Skeletal muscle tissue (tissue), 4 donors: Measurements from ENCODE around the gene CDK13. TPM values are rescaled to one million over a fixed set of nuclear protein-coding genes. Genes with fewer than 3 reads are reported as not detected.

Experiments
- H3K27ac ChIP-seq: one replicate; pipeline ENCODE4 v1.7.0; 2013; ENCODE audit warnings: mild to moderate bottlenecking, low read depth, low read length, inconsistent platforms
- H3K27me3 ChIP-seq, 3 donors: one replicate each; pipeline ENCODE4 v1.7.0; 2013; ENCODE audit warnings: low read length in 3 of 3; ENCODE audit not compliant: control insufficient read depth in 3 of 3, insufficient read depth in 3 of 3
- H3K36me3 ChIP-seq, 3 donors: one replicate each; pipeline ENCODE4 v1.7.0; 2013; ENCODE audit warnings: low read length in 3 of 3; ENCODE audit not compliant: control insufficient read depth in 3 of 3, insufficient read depth in 3 of 3
- H3K4me1 ChIP-seq, 3 donors: one replicate each; pipeline ENCODE4 v1.7.0; 2013; ENCODE audit warnings: low read length in 3 of 3, mild to moderate bottlenecking in 3 of 3; ENCODE audit not compliant: control insufficient read depth in 3 of 3, insufficient read depth in 3 of 3
- H3K4me3 ChIP-seq, 3 donors: one replicate each; pipeline ENCODE4 v1.7.0; 2013; ENCODE audit warnings: low read length in 3 of 3
- H3K9ac ChIP-seq, 3 donors: one replicate each; pipeline ENCODE4 v1.7.0; 2013; ENCODE audit warnings: low read length in 3 of 3, mild to moderate bottlenecking in 3 of 3, moderate library complexity in 2 of 3, low read depth in 1 of 3
- H3K9me3 ChIP-seq, 3 donors: one replicate each; pipeline ENCODE4 v1.7.0; 2013; ENCODE audit warnings: low read length in 3 of 3; ENCODE audit not compliant: control insufficient read depth in 3 of 3
- total RNA-seq: library from RNA; depleted of rRNA; stranded (reverse); fragments of >200 nt; gene quantifications from one replicate; pipeline ENCODE4 v1.2.3, GENCODE V29; 2014
- donor health status: Osteomylitis.

Gene CDK13
- total RNA-seq, 1 donor from 2014 or later: 81.9 TPM

DNA sequence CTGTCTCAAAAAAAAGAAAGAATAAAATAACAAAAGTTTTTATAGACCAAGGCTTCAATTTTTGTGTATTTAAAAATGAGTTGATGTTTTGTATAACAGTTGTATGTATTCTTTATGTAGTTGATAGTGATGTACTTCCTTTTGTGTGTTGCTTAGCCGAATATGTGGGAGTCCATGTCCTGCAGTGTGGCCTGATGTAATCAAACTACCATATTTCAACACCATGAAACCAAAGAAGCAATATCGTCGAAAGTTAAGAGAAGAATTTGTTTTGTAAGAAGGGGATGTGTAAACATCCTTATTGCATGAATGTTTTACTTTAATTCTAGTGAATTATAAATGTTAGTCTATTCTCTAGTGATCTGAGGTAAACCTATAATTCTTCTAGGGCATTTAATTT lies 127.8 kb downstream of the CDK13 start:
- Histone ChIP-seq H3K4me3 (no peak overlapping the region), H3K27me3 (no peaks in the 10 kb centered on the region), H3K27ac (no peak overlapping the region), H3K9me3 (no peaks in the 10 kb centered on the region), H3K36me3 (peaks cover 0 to 2% (median 0%) of the 10 kb centered on the region in 3 donors), H3K9ac (no peak overlapping the region), H3K4me1 (no peaks in the 10 kb centered on the region)

DNA sequence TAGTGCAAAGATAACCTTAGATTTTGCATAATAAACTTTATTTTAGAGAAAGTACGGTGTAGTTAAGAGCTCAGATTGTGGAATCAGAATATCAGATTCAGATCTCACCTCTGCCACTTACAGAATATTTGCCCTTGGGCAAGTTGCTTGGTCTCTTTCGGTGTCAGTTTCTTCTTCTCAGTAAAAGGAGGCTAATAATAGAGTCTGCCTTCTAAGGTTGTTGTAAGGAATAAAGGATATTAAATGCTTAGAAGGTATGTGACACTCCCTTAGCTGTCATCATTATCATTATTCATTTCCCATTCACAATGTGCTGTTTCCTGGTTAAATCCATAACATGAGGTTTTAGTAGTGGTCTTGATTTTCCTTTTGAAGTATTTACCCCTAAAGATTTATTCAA lies 142.1 kb downstream of the CDK13 start:
- Histone ChIP-seq H3K9me3 (no peaks in the 10 kb centered on the region), H3K4me3 (no peak overlapping the region), H3K27ac (no peak overlapping the region), H3K36me3 (peaks cover 14 to 29% (median 28%) of the 10 kb centered on the region in 3 donors), H3K4me1 (peaks cover 0 to 5% (median 0%) of the 10 kb centered on the region in 3 donors), H3K27me3 (no peaks in the 10 kb centered on the region), H3K9ac (peak overlapping the region in 1 of 3 donors; percentile 53)

GRCh38 chr7:40093631-40094350 lies 143.7 kb downstream of the CDK13 start:
- no peaks in the 10 kb centered on the region for H3K27me3 ChIP-seq
- peaks cover 0 to 5% (median 5%) of the 10 kb centered on the region in 3 donors for H3K4me1 ChIP-seq
- peaks cover 14 to 20% (median 19%) of the 10 kb centered on the region in 3 donors for H3K36me3 ChIP-seq
- H3K27ac ChIP-seq: no peak overlapping the region
- no peak overlapping the region for H3K9ac ChIP-seq
- H3K4me3 ChIP-seq: no peak overlapping the region
- H3K9me3 ChIP-seq: no peaks in the 10 kb centered on the region

DNA sequence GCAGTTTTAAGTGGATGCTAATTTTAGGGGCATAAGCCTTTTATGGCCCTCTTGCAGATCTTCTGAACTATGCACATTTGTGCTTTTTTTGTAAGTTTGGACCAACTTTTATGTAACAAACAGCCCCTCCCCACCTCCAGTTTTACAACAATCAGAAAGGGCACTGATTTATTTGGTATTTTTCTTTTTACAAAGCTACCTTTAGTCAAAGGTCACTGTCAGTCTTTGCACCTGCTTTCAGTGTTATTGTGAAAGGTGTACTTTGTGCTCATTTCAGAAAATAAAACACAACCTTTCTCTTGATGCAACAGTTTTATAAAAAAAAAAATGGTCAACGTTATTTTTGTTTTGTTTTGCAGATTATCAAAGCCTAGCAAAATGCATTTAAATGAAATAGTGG lies 145.2 kb downstream of the CDK13 start:
- no peak overlapping the region for H3K9ac ChIP-seq
- H3K9me3 ChIP-seq: no peaks in the 10 kb centered on the region
- H3K36me3 ChIP-seq: peaks cover 14 to 17% (median 17%) of the 10 kb centered on the region in 3 donors
- no peak overlapping the region for H3K27ac ChIP-seq
- H3K27me3 ChIP-seq: no peaks in the 10 kb centered on the region
- no peak overlapping the region for H3K4me3 ChIP-seq
- H3K4me1 ChIP-seq: peaks cover 0 to 5% (median 5%) of the 10 kb centered on the region in 3 donors

DNA sequence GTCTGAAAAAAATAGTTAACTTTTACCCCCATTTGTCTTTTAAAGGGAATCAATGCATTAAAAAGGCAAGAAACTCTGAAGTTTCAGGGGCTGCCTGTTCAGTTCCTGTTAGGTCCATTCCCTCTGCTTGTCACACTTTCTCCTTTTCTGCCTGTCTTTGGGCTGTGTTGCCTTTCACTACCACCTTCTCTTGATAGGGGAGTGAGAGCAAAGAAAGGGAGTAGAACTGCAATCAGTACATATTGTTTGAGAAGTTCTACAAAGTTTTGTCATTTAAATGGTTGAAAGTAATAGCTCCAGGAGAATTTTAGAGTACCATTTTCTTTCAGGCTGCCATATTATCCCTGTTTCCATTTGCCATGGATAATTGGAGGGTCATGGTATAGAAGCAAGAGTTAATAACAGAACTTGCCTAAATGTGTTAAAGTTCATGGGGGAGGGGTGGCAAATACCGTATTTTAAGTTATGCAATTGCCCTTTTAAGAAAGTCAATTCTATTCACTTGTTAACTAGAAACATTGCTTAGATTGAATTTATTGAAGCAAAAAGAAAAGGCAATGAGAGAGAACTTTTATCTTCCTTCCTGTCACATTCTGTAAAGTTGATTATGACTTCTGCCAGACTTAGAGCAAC lies 145.8 kb downstream of the CDK13 start:
- Histone ChIP-seq H3K36me3 (peaks cover 14 to 17% (median 17%) of the 10 kb centered on the region in 3 donors), H3K4me3 (no peak overlapping the region), H3K27ac (no peak overlapping the region), H3K27me3 (no peaks in the 10 kb centered on the region), H3K4me1 (peaks cover 0 to 5% (median 5%) of the 10 kb centered on the region in 3 donors), H3K9me3 (no peaks in the 10 kb centered on the region), H3K9ac (no peak overlapping the region)

GRCh38 chr7:40097728-40098127 lies 147.7 kb downstream of the CDK13 start:
- Histone ChIP-seq H3K36me3 (peaks cover 14 to 17% (median 17%) of the 10 kb centered on the region in 3 donors), H3K27me3 (no peaks in the 10 kb centered on the region), H3K9ac (no peak overlapping the region), H3K4me1 (peaks cover 0 to 5% (median 0%) of the 10 kb centered on the region in 3 donors), H3K9me3 (no peaks in the 10 kb centered on the region), H3K4me3 (no peak overlapping the region), H3K27ac (no peak overlapping the region)

DNA sequence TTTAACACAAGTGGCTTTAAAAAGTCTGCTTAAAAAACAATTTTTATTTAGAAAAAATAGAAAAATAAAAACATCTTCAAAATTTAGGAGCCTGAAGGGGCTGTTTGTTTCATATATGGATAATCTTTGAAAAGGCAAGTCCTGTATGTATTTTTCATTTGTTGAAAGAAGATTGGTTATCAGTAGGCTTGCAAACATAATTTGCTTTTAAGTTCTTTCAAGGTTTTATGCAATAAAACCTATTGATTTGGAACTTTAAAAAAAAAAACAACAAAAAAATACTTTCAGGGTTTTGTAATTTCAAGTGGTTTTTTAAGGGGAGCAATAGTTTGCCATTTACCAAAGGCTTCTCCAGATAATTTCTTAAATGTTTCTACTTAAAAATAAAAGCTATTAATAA lies 148.8 kb downstream of the CDK13 start:
- Histone ChIP-seq H3K36me3 (peaks cover 10 to 13% (median 11%) of the 10 kb centered on the region in 3 donors), H3K9me3 (no peaks in the 10 kb centered on the region), H3K27ac (no peak overlapping the region), H3K4me1 (peaks cover 0 to 5% (median 0%) of the 10 kb centered on the region in 3 donors), H3K27me3 (no peaks in the 10 kb centered on the region), H3K9ac (no peak overlapping the region), H3K4me3 (no peak overlapping the region)

- Histone ChIP-seq H3K4me3 (no peak overlapping the region), H3K9ac (no peak overlapping the region), H3K36me3 (peaks cover under 1 to 4% (median under 1%) of the 10 kb centered on the region in 3 donors), H3K27me3 (no peaks in the 10 kb centered on the region), H3K4me1 (peaks cover 0 to 5% (median 0%) of the 10 kb centered on the region in 3 donors), H3K27ac (no peak overlapping the region), H3K9me3 (no peaks in the 10 kb centered on the region)
Observed at GRCh38 chr7:40099837-40100236, 149.8 kb downstream of the CDK13 start.

DNA sequence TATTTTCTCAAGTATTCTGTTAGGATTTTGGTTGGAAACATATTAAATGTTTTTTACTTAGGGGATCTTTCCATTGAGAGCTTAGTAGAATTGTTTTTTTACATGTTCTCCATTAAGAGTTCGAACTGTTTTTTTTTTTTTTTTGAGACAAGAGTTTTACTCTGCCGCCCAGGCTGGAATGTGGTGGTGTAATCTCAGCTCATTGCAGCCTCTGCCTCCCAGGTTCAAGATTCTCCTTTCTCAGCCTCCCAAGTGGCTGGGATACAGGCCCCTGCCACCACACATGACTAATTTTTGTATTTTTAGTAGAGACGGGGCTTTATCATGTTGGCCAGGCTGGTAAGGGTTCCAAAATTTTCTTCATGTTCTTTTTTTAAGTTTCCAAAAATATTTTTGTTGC lies 151.1 kb downstream of the CDK13 start:
- Histone ChIP-seq H3K27ac (no peak overlapping the region), H3K9ac (no peak overlapping the region), H3K9me3 (no peaks in the 10 kb centered on the region), H3K27me3 (no peaks in the 10 kb centered on the region), H3K4me1 (peaks cover 0 to 5% (median 0%) of the 10 kb centered on the region in 3 donors), H3K36me3 (no peaks in the 10 kb centered on the region), H3K4me3 (no peak overlapping the region)

DNA sequence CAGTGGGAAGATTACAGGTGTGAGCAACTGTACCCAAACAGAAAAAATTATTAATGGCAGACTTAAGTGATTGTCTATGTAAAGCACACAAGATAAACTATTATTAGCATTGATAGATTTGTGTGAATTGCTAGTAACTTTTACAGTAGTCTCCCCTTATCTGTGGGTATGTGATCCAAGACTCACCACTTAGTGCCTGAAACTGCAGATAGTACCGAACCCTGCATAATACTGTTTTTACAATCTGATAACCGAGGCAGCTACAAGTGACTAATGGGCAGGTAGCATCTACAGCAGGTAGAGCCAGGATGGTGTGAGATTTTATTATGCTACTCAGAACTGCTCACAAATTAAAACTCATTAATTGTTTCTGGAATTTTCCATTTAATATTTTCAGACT lies 152.8 kb downstream of the CDK13 start:
- Histone ChIP-seq H3K27me3 (no peaks in the 10 kb centered on the region), H3K27ac (no peak overlapping the region), H3K36me3 (no peaks in the 10 kb centered on the region), H3K4me1 (peaks cover 0 to under 1% (median 0%) of the 10 kb centered on the region in 3 donors), H3K9ac (no peak overlapping the region), H3K9me3 (no peaks in the 10 kb centered on the region), H3K4me3 (no peak overlapping the region)
